GM18909 (cell line): ENCODE data around the gene NBR1.
A peak's percentile ranks its signal among the peaks of the same experiment; 100 is the strongest.
"Not testable (repeated sequence)": the region's sequence is repeated elsewhere in the genome, so short reads cannot be mapped to it uniquely, and the experiment has no call there.

Experiments used
- ATAC-seq: cut with Tn5 transposase; IDR thresholded peaks from one replicate; pipeline ENCODE4 v1.9.1; 2021; ENCODE audit warnings: mild to moderate bottlenecking; ENCODE audit not compliant: unreplicated experiment, poor library complexity

NBR1 gene

DNA sequence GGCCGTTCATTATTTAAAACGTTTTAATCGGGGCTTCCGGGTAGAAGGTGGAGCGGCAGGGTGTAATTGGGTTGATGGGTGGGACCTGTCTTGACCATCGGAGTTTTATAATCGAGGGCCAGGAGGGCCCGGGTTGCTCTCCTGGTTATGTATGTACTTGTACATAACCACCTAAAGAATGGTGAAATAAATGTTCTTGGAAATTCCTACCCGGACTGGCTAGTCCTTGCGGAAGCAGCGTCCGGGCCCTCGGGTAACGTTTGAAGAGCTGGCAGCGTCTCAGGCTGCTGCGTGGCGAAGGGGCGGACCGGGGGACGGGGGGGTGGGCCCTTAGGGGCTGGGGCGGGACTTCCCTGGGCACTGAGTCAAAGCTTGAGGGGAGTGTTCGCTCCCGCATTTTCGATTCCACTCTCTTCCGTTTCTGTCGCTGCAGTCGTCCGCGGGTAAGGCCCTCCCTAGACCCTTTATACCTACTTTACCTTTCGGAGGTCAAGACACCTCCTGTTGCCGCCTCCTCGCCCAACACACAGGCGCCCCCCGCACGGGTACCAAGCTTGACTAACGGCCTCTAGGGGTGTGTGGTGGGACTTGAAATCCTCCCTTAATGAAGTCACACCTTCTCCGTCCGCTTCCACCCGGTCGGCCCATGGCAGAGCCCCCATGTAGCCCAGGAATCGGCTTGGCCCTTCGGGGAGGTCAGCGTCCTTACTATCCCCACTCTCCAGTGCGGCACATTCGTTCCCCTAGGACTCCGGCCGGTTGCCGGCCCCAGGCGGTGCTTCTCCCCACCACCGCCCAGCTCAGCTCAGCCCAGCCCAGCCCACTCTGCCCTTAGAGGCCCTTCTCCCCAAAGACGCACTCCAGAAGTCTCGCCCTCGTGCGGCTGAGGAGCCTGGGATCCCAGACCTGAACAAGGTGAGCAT, 40.7 kb downstream of the NBR1 start, which contains the start of gene TMEM106A:
Gene TMEM106A, plus strand, starts transcription at position 396 of the 923 bp plus-strand sequence. CDS start 1,167 bp downstream, outside the sequence.
- ATAC-seq = peak; percentile 75

GRCh38 chr17:43212641-43213490, 41.9 kb downstream of the NBR1 start:
- no peak for ATAC-seq

GRCh38 chr17:43213545-43213944, 42.5 kb downstream of the NBR1 start:
- ATAC-seq = no peak

DNA sequence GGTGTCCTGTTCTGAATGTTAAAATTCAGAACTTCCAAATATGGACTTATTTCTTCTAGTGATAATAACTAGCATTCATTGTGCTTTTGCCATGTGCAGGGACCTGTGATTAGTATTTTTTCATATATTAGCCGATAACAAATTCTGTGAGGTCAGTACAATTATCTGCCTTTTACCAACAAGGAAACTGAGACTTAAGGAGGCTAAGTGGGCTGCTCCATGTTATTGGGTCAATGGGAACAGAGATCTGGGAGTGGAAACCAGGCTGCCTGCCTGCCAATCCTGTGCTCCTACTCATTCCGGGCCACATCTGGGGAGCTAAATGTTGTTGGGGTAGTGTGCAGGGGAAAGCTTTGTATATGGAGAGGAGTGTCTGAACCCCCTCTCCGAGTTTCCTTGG, 44.3 kb downstream of the NBR1 start:
- no peak for ATAC-seq

DNA sequence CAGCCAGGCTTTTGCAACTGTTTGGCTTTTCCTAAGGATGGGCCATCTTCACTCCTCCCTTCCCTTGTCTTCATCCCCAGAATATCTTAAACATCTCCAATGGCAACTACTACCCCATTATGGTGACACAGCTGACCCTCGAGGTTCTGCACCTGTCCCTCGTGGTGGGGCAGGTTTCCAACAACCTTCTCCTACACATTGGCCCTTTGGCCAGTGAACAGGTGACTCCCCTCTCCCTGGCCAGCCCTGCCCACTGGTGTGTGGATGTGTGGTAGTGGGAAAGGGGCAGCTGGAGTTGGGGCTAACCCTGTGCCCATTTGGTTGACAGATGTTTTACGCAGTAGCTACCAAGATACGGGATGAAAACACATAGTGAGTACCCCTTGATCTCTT, 45.4 kb downstream of the NBR1 start:
- ATAC-seq = no peak

DNA sequence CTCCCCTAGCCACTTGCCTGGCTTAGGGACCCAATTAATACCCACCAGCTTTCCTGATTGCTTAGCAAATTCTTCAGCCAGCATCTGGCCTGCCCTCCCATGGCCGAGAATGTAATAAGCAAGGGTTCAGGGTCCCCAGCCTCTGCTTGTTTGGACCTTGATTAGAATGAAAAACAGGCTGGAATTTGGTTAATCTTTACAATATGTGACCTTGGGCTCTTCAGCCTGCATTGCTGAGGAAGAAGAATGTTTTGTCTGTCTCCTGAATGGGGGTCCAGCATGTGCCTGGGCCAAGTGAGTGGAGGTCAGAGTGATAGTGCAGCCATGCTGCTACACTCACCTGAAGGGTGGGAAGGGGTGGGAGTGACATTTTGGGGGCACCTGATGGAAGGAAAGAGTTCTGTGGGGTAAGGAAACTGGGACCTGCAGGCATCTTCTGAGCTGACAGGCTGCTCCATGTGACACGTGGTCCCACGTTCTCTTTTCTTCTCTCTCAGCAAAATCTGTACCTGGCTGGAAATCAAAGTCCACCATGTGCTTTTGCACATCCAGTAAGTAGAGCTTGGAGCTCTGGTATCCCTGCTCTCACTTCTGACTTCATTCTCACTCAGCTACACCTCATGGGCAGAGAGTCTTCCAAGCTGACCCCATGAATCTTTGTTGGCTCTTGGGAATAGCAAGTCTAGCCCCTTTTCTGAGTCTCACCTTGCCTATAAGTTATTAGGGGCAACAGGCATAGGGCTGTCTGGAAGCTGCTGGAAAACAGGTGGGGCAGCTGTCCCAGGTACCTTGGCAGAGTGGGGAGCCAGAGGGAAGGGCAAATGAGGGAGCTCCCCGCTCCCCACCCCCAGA, 46.0 kb downstream of the NBR1 start:
- ATAC-seq = no peak

DNA sequence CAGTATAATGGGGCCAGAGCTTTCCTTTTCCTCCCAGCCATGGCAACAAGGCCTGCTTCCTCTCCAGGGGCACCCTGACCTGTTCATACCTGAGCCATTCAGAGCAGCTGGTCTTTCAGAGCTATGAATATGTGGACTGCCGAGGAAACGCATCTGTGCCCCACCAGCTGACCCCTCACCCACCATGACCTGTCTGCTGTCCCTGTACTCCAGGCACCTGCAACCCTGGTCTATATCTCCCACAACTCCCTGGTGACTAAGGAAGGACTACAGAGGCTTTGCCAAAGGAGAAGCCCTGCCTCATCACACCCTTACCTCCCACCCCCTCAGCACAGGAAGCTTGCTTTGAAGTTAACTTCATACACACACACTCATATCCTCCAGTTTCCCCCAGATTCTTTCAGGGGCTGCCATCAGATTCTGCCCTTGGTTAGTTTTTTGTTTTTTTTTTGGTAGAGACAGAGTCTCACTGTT, 46.6 kb downstream of the NBR1 start:
- ATAC-seq = no peak

DNA sequence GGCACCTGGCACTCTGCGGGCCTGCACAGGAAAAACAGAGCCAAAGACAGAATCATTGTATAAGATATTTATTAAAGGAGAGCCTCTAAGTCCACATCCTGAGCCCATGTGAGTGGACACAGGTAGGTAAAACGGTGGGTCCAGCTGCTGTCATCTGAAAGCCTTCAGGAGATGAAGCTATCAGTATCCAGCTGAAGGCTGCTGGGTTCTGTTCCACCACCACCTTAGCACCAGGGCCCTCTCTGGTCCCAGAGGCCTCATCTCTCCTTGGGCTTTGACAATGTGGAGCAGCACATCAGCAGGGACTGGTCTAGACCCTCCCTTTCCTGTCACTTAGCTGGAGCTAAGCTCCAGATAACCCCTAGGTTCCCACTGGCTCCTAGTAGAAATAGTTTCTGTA, 48.0 kb downstream of the NBR1 start:
- no peak for ATAC-seq

DNA sequence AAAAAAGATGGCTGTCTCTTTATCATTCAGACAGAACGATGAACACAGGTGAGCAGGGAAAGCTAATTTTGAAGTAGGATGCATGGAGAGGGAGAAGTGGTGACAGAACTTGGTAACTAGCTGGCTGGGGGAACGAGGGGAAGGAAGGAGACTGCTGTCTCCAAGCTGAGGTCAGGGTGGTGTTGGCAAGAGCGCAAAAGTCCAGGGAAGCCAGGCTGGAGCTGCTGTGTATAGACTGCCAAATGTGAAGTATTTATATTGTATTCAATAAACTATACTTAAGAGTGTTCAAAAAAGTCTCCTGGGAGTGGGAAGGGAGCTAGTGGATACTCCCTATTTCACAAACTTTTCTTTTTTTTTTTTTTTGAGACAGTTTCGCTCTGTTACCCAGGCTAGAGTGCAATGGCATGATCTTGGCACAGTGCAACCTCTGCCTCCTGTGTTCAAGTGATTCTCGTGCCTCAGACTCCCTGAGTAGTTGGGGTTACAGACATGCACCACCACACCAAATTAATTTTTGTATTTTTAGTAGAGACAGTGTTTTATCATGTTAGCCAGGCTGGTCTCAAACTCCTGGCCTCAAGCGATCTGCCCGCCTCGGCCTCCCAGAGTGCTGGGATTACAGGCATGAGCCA, 48.8 kb downstream of the NBR1 start:
- no peak for ATAC-seq

- no peak for ATAC-seq
Measured at GRCh38 chr17:43220511-43221125, 49.6 kb downstream of the NBR1 start.

GRCh38 chr17:43224146-43224705, 53.2 kb downstream of the NBR1 start:
- no peak for ATAC-seq

- ATAC-seq = no peak
Measured at GRCh38 chr17:43226393-43226792, 55.4 kb downstream of the NBR1 start.

DNA sequence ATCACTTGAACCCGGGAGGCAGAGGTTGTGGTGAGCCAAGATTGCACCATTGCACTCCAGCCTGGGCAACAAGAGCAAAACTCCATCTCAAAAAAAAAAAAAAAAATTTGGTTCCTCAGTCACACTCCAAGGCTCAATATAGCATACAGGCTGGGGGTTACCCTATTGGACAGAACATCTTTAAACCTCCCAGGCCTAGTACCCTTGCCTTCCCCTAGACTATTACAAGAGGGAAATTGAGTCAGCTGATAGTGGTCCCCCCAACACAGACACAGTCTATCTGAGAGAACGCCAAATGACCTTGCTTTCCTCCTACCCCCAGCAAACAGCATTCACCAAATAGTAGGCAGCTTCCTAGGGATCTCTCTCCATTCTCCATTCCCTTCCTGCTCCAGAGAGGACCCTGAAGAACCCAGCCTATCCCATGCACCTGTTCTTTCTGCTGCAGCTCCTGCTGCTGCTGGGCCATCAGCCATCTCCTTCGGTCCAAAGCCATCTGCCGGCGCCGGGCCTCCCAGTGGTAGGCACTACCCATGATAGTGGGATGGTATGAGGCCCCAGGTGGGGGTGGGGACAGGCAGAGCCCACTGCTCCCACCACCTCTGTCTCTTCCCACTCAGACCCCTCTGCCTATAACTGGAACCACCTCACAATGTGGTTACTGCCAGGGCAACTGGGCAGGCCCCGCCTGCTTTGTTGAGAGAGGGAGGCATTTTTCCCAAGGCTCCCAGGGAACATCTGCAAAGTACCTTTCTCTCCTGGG, 57.2 kb downstream of the NBR1 start, which contains the start of gene CCDC200:
Gene CCDC200, minus strand, starts transcription at position 604 of the 763 bp plus-strand sequence. Its CDS starts 69 bp downstream, at position 535.
- not testable (repeated sequence) for ATAC-seq

GRCh38 chr17:43231205-43232020, 60.4 kb downstream of the NBR1 start:
- not testable (repeated sequence) for ATAC-seq

DNA sequence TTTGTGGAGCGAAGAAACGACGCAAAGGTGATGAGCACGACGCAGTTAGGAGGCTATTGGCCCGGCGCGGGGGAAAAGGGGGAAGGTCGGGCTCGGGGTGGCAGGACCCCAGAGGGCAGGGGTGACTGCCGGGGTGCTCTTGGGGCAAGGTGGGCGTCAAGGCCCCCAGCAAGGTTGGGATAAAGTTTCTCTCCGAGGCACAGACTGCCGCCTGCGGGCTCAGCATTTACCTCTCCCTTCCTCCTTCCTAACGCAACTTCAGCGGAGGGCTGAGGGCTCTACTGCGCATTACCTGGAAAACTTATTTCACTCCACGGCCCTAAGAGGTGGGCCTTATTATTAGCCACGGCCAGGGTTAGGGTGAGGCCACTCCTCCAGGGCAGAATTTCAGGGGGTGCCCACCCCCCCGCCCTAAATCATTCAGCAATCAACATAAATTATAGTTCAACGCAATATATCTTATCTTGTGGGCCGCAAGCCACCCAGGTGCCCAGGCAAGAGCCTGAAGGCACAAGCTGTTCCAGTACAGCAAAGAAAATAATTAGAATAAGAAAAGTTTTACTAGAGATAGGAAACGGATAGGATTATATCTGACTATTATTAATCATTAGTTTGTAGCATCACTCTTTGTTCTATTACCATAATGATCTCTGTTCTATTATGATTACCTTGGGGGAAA, 61.1 kb downstream of the NBR1 start:
- not testable (repeated sequence) for ATAC-seq

- not testable (repeated sequence) for ATAC-seq
Measured at GRCh38 chr17:43233263-43233662, 62.2 kb downstream of the NBR1 start.

- ATAC-seq = not testable (repeated sequence)
Measured at GRCh38 chr17:43233877-43234276, 62.9 kb downstream of the NBR1 start, which contains the start of gene RNU2-1. TSS of gene RNU2-1 (minus strand) at chr17:43233977.
